Measurements from ENCODE around the gene SIRT1. TPM values are rescaled to one million over a fixed set of nuclear protein-coding genes. Genes with fewer than 3 reads are reported as not detected.
A peak's percentile ranks its signal among the peaks of the same experiment; 100 is the strongest.

SIRT1 gene
- total and polyA plus RNA-seq, 3 donors from 2014 or later, result 50.1 to 55.5 (median 50.9) TPM

DNA sequence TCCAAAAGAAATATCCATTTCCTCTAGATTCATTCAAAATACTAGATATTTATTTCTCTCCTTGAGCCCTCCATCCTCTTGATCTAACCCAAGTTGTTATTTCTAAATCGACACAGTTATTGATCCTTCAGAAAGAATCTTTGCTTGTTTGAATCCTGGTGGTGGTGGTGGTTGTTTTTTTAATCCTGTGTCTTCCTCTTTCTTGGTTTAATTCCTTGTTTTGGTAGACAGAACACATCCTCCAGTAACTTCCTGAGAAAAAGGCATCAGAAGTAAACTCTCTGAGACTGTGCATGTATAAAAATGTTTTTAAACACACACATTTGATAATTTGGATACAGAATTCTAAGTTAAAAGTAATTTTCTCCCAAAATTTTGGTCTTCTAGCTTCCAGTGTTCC lies 49.9 kb downstream of the SIRT1 start:
- H3K4me3 ChIP-seq, result no peak overlapping the region
- no peak for DNase-seq
- H3K9me3 ChIP-seq, result no peaks in the 10 kb centered on the region
- H3K27me3 ChIP-seq, result no peaks in the 10 kb centered on the region
- H3K36me3 ChIP-seq (ENCODE audit: low read depth, missing control alignments), result no peaks in the 10 kb centered on the region
- peaks cover 8% of the 10 kb centered on the region for H3K4me1 ChIP-seq
- H3K27ac ChIP-seq, result peak overlapping the region; percentile 43 to 56
- 71 to 77% methylated on average over 1 of the region's 1 CpG for WGBS, 2 donors
- intact Hi-C loops (cut with DNase I; ENCODE audit: low total_unique reads), result no loop called here
- TF ChIP-seq POLR2A (IDR thresholded peaks at IDR 0.05), result no peak
- TF ChIP-seq, protein P1, sequence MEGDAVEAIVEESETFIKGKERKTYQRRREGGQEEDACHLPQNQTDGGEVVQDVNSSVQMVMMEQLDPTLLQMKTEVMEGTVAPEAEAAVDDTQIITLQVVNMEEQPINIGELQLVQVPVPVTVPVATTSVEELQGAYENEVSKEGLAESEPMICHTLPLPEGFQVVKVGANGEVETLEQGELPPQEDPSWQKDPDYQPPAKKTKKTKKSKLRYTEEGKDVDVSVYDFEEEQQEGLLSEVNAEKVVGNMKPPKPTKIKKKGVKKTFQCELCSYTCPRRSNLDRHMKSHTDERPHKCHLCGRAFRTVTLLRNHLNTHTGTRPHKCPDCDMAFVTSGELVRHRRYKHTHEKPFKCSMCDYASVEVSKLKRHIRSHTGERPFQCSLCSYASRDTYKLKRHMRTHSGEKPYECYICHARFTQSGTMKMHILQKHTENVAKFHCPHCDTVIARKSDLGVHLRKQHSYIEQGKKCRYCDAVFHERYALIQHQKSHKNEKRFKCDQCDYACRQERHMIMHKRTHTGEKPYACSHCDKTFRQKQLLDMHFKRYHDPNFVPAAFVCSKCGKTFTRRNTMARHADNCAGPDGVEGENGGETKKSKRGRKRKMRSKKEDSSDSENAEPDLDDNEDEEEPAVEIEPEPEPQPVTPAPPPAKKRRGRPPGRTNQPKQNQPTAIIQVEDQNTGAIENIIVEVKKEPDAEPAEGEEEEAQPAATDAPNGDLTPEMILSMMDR (IDR thresholded peaks at IDR 0.05), result no peak

DNA sequence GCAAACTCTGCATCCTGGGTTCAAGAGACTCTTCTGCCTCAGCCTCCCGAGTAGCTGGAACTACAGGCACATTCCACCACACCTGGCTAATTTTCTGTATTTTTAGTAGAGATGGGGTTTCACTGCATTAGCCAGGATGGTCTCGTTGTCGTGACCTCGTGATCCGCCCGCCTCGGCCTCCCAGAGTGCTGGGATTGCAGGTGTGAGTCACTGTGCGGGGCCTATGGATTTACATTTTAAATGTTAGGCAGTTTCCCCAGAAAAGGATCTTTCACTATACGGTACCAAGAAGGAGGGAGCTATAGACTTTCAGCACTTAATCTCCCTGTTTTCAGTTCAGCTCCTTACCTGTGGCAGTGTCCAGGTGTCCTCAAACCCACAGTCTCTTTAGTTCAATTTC lies 50.8 kb downstream of the SIRT1 start:
- no peaks in the 10 kb centered on the region for H3K27me3 ChIP-seq
- 98 to 100% methylated on average over 8 to 9 of the region's 9 CpGs for WGBS, 2 donors
- no peaks in the 10 kb centered on the region for H3K36me3 ChIP-seq (ENCODE audit: low read depth, missing control alignments)
- no peak for TF ChIP-seq POLR2A (IDR thresholded peaks at IDR 0.05)
- TF ChIP-seq, protein P1 (IDR thresholded peaks at IDR 0.05), result no peak
- no peak overlapping the region for H3K27ac ChIP-seq
- no peak for DNase-seq
- intact Hi-C loops (cut with DNase I; ENCODE audit: low total_unique reads), result no loop called here
- H3K4me3 ChIP-seq, result no peak overlapping the region
- peaks cover 8% of the 10 kb centered on the region for H3K4me1 ChIP-seq
- H3K9me3 ChIP-seq, result no peaks in the 10 kb centered on the region

DNA sequence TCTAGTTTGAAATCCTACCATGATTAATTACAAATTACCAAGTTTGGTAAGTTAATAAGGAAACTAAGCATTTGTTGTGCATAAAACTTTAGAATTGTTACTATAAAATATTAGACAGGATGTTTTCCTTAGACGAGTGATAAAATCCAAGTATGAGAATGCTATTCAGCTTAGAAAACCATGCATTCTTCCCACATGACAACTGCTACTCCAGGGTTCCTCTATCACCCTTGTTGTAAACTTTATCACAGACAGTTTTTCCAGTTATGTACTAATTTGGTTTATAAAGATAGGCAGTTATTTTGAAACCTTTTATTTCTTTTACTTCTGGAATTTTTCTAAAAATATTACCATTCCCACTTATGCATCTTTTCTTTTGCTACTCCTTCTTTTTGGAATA lies 52.0 kb downstream of the SIRT1 start:
- TF ChIP-seq, protein P1 (IDR thresholded peaks at IDR 0.05), result no peak
- no peak for TF ChIP-seq POLR2A (IDR thresholded peaks at IDR 0.05)
- no peak for DNase-seq
- Histone ChIP-seq H3K9me3 (no peaks in the 10 kb centered on the region), H3K27ac (no peak overlapping the region), H3K4me1 (peaks cover 8% of the 10 kb centered on the region), H3K4me3 (no peak overlapping the region), H3K27me3 (no peaks in the 10 kb centered on the region), H3K36me3 (ENCODE audit: low read depth, missing control alignments) (no peaks in the 10 kb centered on the region)
- intact Hi-C loops (cut with DNase I; ENCODE audit: low total_unique reads), result no loop called here
- WGBS, 2 donors, result 64 to 72% methylated on average over 1 of the region's 1 CpG

DNA sequence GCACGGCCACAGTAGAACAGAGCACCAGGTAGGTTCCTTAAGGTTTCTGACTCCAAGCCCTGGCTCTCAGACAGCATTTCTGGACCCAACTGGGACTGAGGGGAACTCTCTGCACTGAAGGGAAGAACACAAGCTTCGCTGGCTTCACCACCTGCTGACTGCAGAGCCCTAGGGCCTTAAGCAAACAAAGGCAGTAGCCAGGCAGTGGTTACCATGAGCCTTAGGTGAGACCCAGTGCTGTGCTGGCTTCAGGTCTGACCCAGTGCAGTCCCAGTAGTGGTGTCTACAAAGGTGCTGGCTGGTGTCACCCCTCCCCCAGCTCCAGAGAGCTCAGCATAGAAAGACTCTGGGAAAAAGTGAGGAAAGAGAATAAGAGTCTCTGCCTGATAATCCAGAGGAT lies 59.5 kb downstream of the SIRT1 start:
- no peak overlapping the region for H3K27ac ChIP-seq
- no peak overlapping the region for H3K4me3 ChIP-seq
- H3K9me3 ChIP-seq, result no peaks in the 10 kb centered on the region
- intact Hi-C loops (cut with DNase I; ENCODE audit: low total_unique reads), result no loop called here
- 90 to 96% methylated on average over 2 of the region's 2 CpGs for WGBS, 2 donors
- H3K27me3 ChIP-seq, result no peaks in the 10 kb centered on the region
- H3K4me1 ChIP-seq, result no peaks in the 10 kb centered on the region
- H3K36me3 ChIP-seq (ENCODE audit: low read depth, missing control alignments), result no peaks in the 10 kb centered on the region
- TF ChIP-seq POLR2A (IDR thresholded peaks at IDR 0.05), result no peak
- TF ChIP-seq, protein P1 (IDR thresholded peaks at IDR 0.05), result no peak
- DNase-seq, result no peak

DNA sequence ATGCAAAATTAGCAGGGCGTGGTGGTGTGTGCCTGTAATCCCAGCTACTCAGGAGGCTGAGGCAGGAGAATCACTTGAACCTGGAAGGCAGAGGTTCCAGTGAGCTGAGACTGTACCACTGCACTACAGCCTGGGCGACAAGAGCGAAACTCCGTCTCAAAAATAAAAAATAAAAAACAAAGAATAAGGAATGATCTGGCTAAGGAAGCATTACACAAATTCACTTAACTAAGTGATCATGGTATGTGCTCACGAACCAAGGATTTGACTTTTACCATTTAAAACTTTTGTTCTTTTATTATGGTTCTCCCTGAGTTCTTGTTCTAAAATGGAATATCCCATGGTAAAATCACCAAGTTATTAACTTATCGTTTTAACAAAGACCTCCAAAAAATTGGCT lies 71.2 kb downstream of the SIRT1 start:
- Histone ChIP-seq H3K4me3 (no peak overlapping the region), H3K27ac (no peak overlapping the region), H3K27me3 (no peaks in the 10 kb centered on the region), H3K4me1 (no peaks in the 10 kb centered on the region), H3K36me3 (ENCODE audit: low read depth, missing control alignments) (no peaks in the 10 kb centered on the region), H3K9me3 (no peaks in the 10 kb centered on the region)
- intact Hi-C loops (cut with DNase I; ENCODE audit: low total_unique reads), result no loop called here
- TF ChIP-seq, protein P1 (IDR thresholded peaks at IDR 0.05), result no peak
- no peak for TF ChIP-seq POLR2A (IDR thresholded peaks at IDR 0.05)
- DNase-seq, result no peak
- 92 to 95% methylated on average over 6 of the region's 6 CpGs for WGBS, 2 donors

Data from testis (tissue), 3 donors.